Trophoblast cell (in vitro differentiated cells and primary cell): Measurements from ENCODE around the gene GPD1L.
"Not testable (repeated sequence)": the region's sequence is repeated elsewhere in the genome, so short reads cannot be mapped to it uniquely, and the experiment has no call there.

Experiments used
- DNase-seq, 2 donors: peaks; one replicate each; pipeline ENCODE4 v3.0.0-alpha.2; 2016
- H2AFZ ChIP-seq: 2 replicates; pipeline ENCODE4 v1.6.1; 2013; ENCODE audit warnings: low read length, moderate library complexity, mild to moderate bottlenecking; ENCODE audit not compliant: insufficient read depth, poor library complexity
- H2AK5ac ChIP-seq: 2 replicates; pipeline ENCODE4 v1.6.1; 2013; ENCODE audit warnings: mild to moderate bottlenecking, low read length
- H2BK120ac ChIP-seq: 2 replicates; pipeline ENCODE4 v1.6.1; 2013; ENCODE audit warnings: low read length, mild to moderate bottlenecking, moderate library complexity; ENCODE audit not compliant: insufficient read depth, poor library complexity
- H2BK12ac ChIP-seq: 2 replicates; pipeline ENCODE4 v1.6.1; 2013; ENCODE audit warnings: mild to moderate bottlenecking, low read length, moderate library complexity
- H2BK5ac ChIP-seq: 2 replicates; pipeline ENCODE4 v1.6.1; 2013; ENCODE audit warnings: low read length, low read depth, moderate library complexity, mild to moderate bottlenecking; ENCODE audit not compliant: poor library complexity
- H3K14ac ChIP-seq: 2 replicates; pipeline ENCODE4 v1.6.1; 2013; ENCODE audit warnings: mild to moderate bottlenecking, low read length
- H3K18ac ChIP-seq: 2 replicates; pipeline ENCODE4 v1.6.1; 2013; ENCODE audit warnings: mild to moderate bottlenecking, low read length
- H3K23ac ChIP-seq: 2 replicates; pipeline ENCODE4 v1.6.1; 2013; ENCODE audit warnings: low read length
- H3K27ac ChIP-seq: 2 replicates; pipeline ENCODE4 v1.5.1; 2013; ENCODE audit warnings: low read depth, mild to moderate bottlenecking, inconsistent platforms, low read length, moderate library complexity
- H3K27me3 ChIP-seq: 2 replicates; pipeline ENCODE4 v1.6.1; 2013; ENCODE audit warnings: inconsistent platforms, mild to moderate bottlenecking, low read length, moderate library complexity; ENCODE audit not compliant: insufficient read depth
- H3K36me3 ChIP-seq, 2 experiments: 1 replicate in 1 of 2; 2 replicates in 1 of 2; pipeline ENCODE4 v1.6.1; 2013; ENCODE audit warnings: low read length in 2 of 2, mild to moderate bottlenecking in 2 of 2, moderate library complexity in 1 of 2; ENCODE audit not compliant: insufficient read depth in 2 of 2, control insufficient read depth in 1 of 2
- H3K4ac ChIP-seq: 2 replicates; pipeline ENCODE4 v1.6.1; 2013; ENCODE audit warnings: low read depth, mild to moderate bottlenecking, low read length, moderate library complexity
- H3K4me1 ChIP-seq, 2 experiments: 1 replicate in 1 of 2; 2 replicates in 1 of 2; pipeline ENCODE4 v1.6.1; 2013; ENCODE audit warnings: low read length in 2 of 2, mild to moderate bottlenecking in 2 of 2, moderate library complexity in 1 of 2; ENCODE audit not compliant: insufficient read depth in 2 of 2, control insufficient read depth in 1 of 2
- H3K4me2 ChIP-seq: 2 replicates; pipeline ENCODE4 v1.6.1; 2013; ENCODE audit warnings: inconsistent platforms, mild to moderate bottlenecking, low read length, moderate library complexity
- H3K4me3 ChIP-seq: 2 replicates; pipeline ENCODE4 v1.5.1; 2013; ENCODE audit warnings: mild to moderate bottlenecking, low read depth, low read length, inconsistent platforms
- H3K79me1 ChIP-seq: one replicate; pipeline ENCODE4 v1.6.1; 2013; ENCODE audit warnings: low read length
- H3K79me2 ChIP-seq: 2 replicates; pipeline ENCODE4 v1.6.1; 2013; ENCODE audit warnings: low read length, mild to moderate bottlenecking; ENCODE audit not compliant: control insufficient read depth, insufficient read depth, poor library complexity
- H3K9ac ChIP-seq: 2 replicates; pipeline ENCODE4 v1.6.1; 2013; ENCODE audit warnings: mild to moderate bottlenecking, low read length
- H3K9me3 ChIP-seq: 2 replicates; pipeline ENCODE4 v1.6.1; 2013; ENCODE audit warnings: low read depth, mild to moderate bottlenecking, control low read depth, inconsistent platforms, low read length; ENCODE audit not compliant: insufficient read depth
- H4K12ac ChIP-seq: 2 replicates; pipeline ENCODE4 v1.6.1; 2013; ENCODE audit warnings: low read depth, mild to moderate bottlenecking, low read length, moderate library complexity
- H4K8ac ChIP-seq: 2 replicates; pipeline ENCODE4 v1.6.1; 2013; ENCODE audit warnings: low read depth, mild to moderate bottlenecking, low read length, moderate library complexity
- H4K91ac ChIP-seq: one replicate; pipeline ENCODE4 v1.6.1; 2013; ENCODE audit warnings: low read depth, mild to moderate bottlenecking, low read length, moderate library complexity
- WGBS: extraction: QIAGEN DNeasy Blood & Tissue Kit; methylation state at CpG from one replicate; pipeline ENCODE4 v1.1.7; 2013; ENCODE audit warnings: missing lambda C conversion rate; ENCODE audit not compliant: insufficient read length, insufficient coverage; ENCODE audit errors: extremely low coverage; 5-methylcytosine and 5-hydroxymethylcytosine counted together

The GPD1L gene

GRCh38 chr3:32189693-32190092 lies 83.3 kb downstream of the GPD1L start:
- Histone ChIP-seq H2AFZ (no peak overlapping the region), H2BK5ac (no peak overlapping the region), H4K8ac (no peak overlapping the region), H3K4me1 (peaks cover 5 to 10% of the 10 kb centered on the region in 2 experiments), H4K91ac (no peak overlapping the region), H3K4me3 (no peak overlapping the region), H3K9me3 (no peaks in the 10 kb centered on the region), H3K79me2 (no peaks in the 10 kb centered on the region), H3K23ac (no peak overlapping the region), H3K36me3 (no peaks in the 10 kb centered on the region), H3K4ac (no peak overlapping the region), H3K14ac (no peak overlapping the region), H3K27ac (no peak overlapping the region), H4K12ac (no peak overlapping the region), H2BK120ac (no peak overlapping the region), H2AK5ac (no peak overlapping the region), H3K18ac (no peak overlapping the region), H2BK12ac (no peak overlapping the region), H3K4me2 (no peak overlapping the region), H3K27me3 (no peaks in the 10 kb centered on the region), H3K9ac (no peak overlapping the region), H3K79me1 (no peaks in the 10 kb centered on the region)
- DNase-seq: no peak
- no CpG with 5 or more reads among the region's 3 CpGs for WGBS

- not testable (repeated sequence) for H3K27ac ChIP-seq, H3K9me3 ChIP-seq, H2BK12ac ChIP-seq, H4K8ac ChIP-seq, H3K18ac ChIP-seq, H3K27me3 ChIP-seq, H3K4me2 ChIP-seq, H3K4ac ChIP-seq, H3K4me3 ChIP-seq, H2AFZ ChIP-seq, H4K91ac ChIP-seq, H3K79me2 ChIP-seq, DNase-seq, H3K14ac ChIP-seq, H2AK5ac ChIP-seq, H3K23ac ChIP-seq, H3K9ac ChIP-seq, H3K79me1 ChIP-seq, H2BK5ac ChIP-seq, H4K12ac ChIP-seq, H2BK120ac ChIP-seq, H3K36me3 ChIP-seq
- WGBS: no CpG with 5 or more reads among the region's 6 CpGs
- peaks cover 5 to 11% of the 10 kb centered on the region in 2 experiments for H3K4me1 ChIP-seq
Observed at GRCh38 chr3:32190556-32190955, 84.1 kb downstream of the GPD1L start.

GRCh38 chr3:32193101-32193500 lies 86.7 kb downstream of the GPD1L start:
- no peak overlapping the region for H3K9ac ChIP-seq
- DNase-seq: no peak
- H2BK12ac ChIP-seq: no peak overlapping the region
- H3K23ac ChIP-seq: no peak overlapping the region
- H4K12ac ChIP-seq: no peak overlapping the region
- H3K18ac ChIP-seq: no peak overlapping the region
- H3K79me1 ChIP-seq: no peaks in the 10 kb centered on the region
- H3K4me2 ChIP-seq: no peak overlapping the region
- H4K91ac ChIP-seq: no peak overlapping the region
- no peak overlapping the region for H2BK120ac ChIP-seq
- no peaks in the 10 kb centered on the region for H3K79me2 ChIP-seq
- no peaks in the 10 kb centered on the region for H3K27me3 ChIP-seq
- H3K36me3 ChIP-seq: no peaks in the 10 kb centered on the region
- H2BK5ac ChIP-seq: no peak overlapping the region
- no peak overlapping the region for H2AFZ ChIP-seq
- no peak overlapping the region for H4K8ac ChIP-seq
- H3K4ac ChIP-seq: no peak overlapping the region
- no peak overlapping the region for H3K27ac ChIP-seq
- no peak overlapping the region for H2AK5ac ChIP-seq
- H3K9me3 ChIP-seq: no peaks in the 10 kb centered on the region
- H3K4me1 ChIP-seq: peaks cover 0 to 3% of the 10 kb centered on the region in 2 experiments
- H3K4me3 ChIP-seq: no peak overlapping the region
- no peak overlapping the region for H3K14ac ChIP-seq

- Histone ChIP-seq H2BK120ac (no peak overlapping the region), H2BK5ac (no peak overlapping the region), H3K14ac (no peak overlapping the region), H3K79me1 (no peaks in the 10 kb centered on the region), H4K12ac (no peak overlapping the region), H3K9ac (no peak overlapping the region), H3K27me3 (no peaks in the 10 kb centered on the region), H3K4me2 (no peak overlapping the region), H3K4me3 (no peak overlapping the region), H2AK5ac (no peak overlapping the region), H4K8ac (no peak overlapping the region), H3K18ac (no peak overlapping the region), H4K91ac (no peak overlapping the region), H3K4ac (no peak overlapping the region), H3K79me2 (no peaks in the 10 kb centered on the region), H2AFZ (no peak overlapping the region), H3K36me3 (no peaks in the 10 kb centered on the region), H2BK12ac (no peak overlapping the region), H3K23ac (no peak overlapping the region), H3K4me1 (peaks cover 0 to 3% of the 10 kb centered on the region in 2 experiments), H3K9me3 (no peaks in the 10 kb centered on the region), H3K27ac (no peak overlapping the region)
- no peak for DNase-seq
- no CpG with 5 or more reads among the region's 1 CpG for WGBS
Observed at GRCh38 chr3:32194653-32195052, 88.2 kb downstream of the GPD1L start.
